HepG2 (cell line): Measurements from ENCODE around the gene SMIM9. TPM values are rescaled to one million over a fixed set of nuclear protein-coding genes. Genes with fewer than 3 reads are reported as not detected.
"Not testable (repeated sequence)": the region's sequence is repeated elsewhere in the genome, so short reads cannot be mapped to it uniquely, and the experiment has no call there.

Experiments used
- ATAC-seq: fragments of 200-7000 bp; cut with Tn5 transposase; 3 replicates; pipeline ENCODE4 v1.9.1; 2020; ENCODE audit warnings: mild to moderate bottlenecking, moderate library complexity
- BruUV-seq: library from RNA; stranded (reverse); fragments of 400-500 nt; replicated peaks from 2 replicates; lab custom pipeline; 2021; lab: Mats Ljungman, UMichigan
- CTCF ChIA-PET: fragments of 300-600 bp; formaldehyde crosslinking; extraction: SDS; loops from one replicate; lab custom pipeline; 2021; ENCODE audit warnings: low total read pairs, inconsistent platforms, low intra/inter-chr PET ratio; lab: Yijun Ruan, JAX
- POLR2A ChIA-PET: fragments of 350-600 bp; sonication (Branson Sonifier 250); formaldehyde crosslinking; loops from one replicate; lab custom pipeline; 2020; ENCODE audit warnings: antibody characterized with exemption, inconsistent platforms; lab: Yijun Ruan, JAX
- DNase-seq: peaks from one replicate; pipeline ENCODE4 v3.0.0-alpha.2; 2015; ENCODE audit warnings: low spot score
- FAIRE-seq: peaks from 3 replicates; lab custom pipeline; 2011; peaks lifted over from hg19 to GRCh38; lab: Jason Lieb, UNC
- H2AFZ ChIP-seq: one replicate; pipeline ENCODE4 v1.6.1; 2011; ENCODE audit warnings: low read length, inconsistent platforms
- H3K27ac ChIP-seq: fragments of 300-600 bp; 3 replicates; pipeline ENCODE4 v1.8.0; 2011; ENCODE audit warnings: mixed run types, mild to moderate bottlenecking, mixed read lengths, low read length, inconsistent platforms; ENCODE audit not compliant: insufficient read depth; ENCODE audit errors: extremely low read length
- H3K27me3 ChIP-seq, 2 experiments: fragments of 200-600 bp in 1 of 2; 2 replicates in 1 of 2; 3 replicates in 1 of 2; pipeline versions ENCODE4 v1.6.0 to v1.8.0; 2011; ENCODE audit warnings: low read length in 2 of 2, mild to moderate bottlenecking in 2 of 2, moderate library complexity in 2 of 2, inconsistent platforms in 1 of 2; ENCODE audit not compliant: insufficient read depth in 2 of 2, control insufficient read depth in 1 of 2
- H3K36me3 ChIP-seq, 2 experiments: fragments of 200-600 bp in 1 of 2; replicated peaks in 1 of 2; 2 replicates in 1 of 2; 3 replicates in 1 of 2; pipeline versions ENCODE4 v1.5.1 to v1.8.0; 2011; ENCODE audit warnings: low read length in 2 of 2, inconsistent platforms in 1 of 2; ENCODE audit not compliant: insufficient read depth in 2 of 2, control insufficient read depth in 1 of 2
- H3K4me1 ChIP-seq: 2 replicates; pipeline ENCODE4 v1.5.1; 2012; ENCODE audit warnings: low read length, inconsistent platforms; ENCODE audit not compliant: insufficient read depth
- H3K4me2 ChIP-seq: 2 replicates; pipeline ENCODE4 v1.6.0; 2011; ENCODE audit warnings: low read depth, low read length, inconsistent platforms
- H3K4me3 ChIP-seq, 3 experiments: fragments of 200-600 bp in 1 of 3; sonication (generic), shearing (Covaris generic) in 1 of 3; replicated peaks in 1 of 3; 2 replicates each; pipeline ENCODE4 v1.5.1; 2011 to 2016; ENCODE audit warnings: low read length in 3 of 3, inconsistent platforms in 2 of 3, low read depth in 2 of 3, mild to moderate bottlenecking in 2 of 3, control low read depth in 1 of 3, mixed read lengths in 1 of 3; ENCODE audit not compliant: insufficient read depth in 1 of 3
- H3K79me2 ChIP-seq: one replicate; pipeline ENCODE4 v1.6.1; 2011; ENCODE audit warnings: low read length, inconsistent platforms; ENCODE audit not compliant: insufficient read depth
- H3K9ac ChIP-seq: 2 replicates; pipeline ENCODE4 v1.6.0; 2011; ENCODE audit warnings: mild to moderate bottlenecking, low read depth, low read length, inconsistent platforms; ENCODE audit not compliant: insufficient read depth
- H3K9me3 ChIP-seq: 2 replicates; pipeline ENCODE4 v1.5.1; 2012; ENCODE audit warnings: mild to moderate bottlenecking, low read length
- H4K20me1 ChIP-seq: 2 replicates; pipeline ENCODE4 v1.6.0; 2011; ENCODE audit warnings: inconsistent platforms, mild to moderate bottlenecking, low read length, moderate library complexity; ENCODE audit not compliant: insufficient read depth
- ZNF12 ChIP-seq: sonication (generic); formaldehyde crosslinking; IDR thresholded peaks from 2 replicates; pipeline ENCODE4 v1.5.0; 2020; ENCODE audit warnings: missing genetic modification reagents
- WGBS: methylation state at CpG from one replicate; pipeline ENCODE4 v1.1.6; 2017; ENCODE audit warnings: low lambda C conversion rate; 5-methylcytosine and 5-hydroxymethylcytosine counted together
- in situ Hi-C: cut with HindIII; loops from 2 replicates; pipeline ENCODE4 v1.10.0; 2017; ENCODE audit warnings: low pct_unique_long_range_greater_than_20kb; ENCODE audit not compliant: extremely low pct_ligation_motif_present
- intact Hi-C: fragments of 100-400 bp; cut with micrococcal nuclease; formaldehyde crosslinking; loops from one replicate; pipeline ENCODE4 v1.10.0; 2022; ENCODE audit not compliant: unreplicated experiment
- polyA plus RNA-seq, 8 experiments: library from polyadenylated mRNA; depleted of rRNA in 3 of 8; stranded (reverse) in 7 of 8; unstranded in 1 of 8; fragments of >200 nt; fragmentation: Illumina TruSeq in 4 of 8; extraction: Trizol in 4 of 8; gene quantifications; 2 replicates each; pipeline versions ENCODE4 v1.2.1 to v1.2.3, GENCODE V29; 2011 to 2016; ENCODE audit warnings: low read depth in 4 of 8, missing spikeins in 1 of 8, mixed read lengths in 1 of 8; ENCODE audit not compliant: insufficient read depth in 1 of 8
- total RNA-seq, 5 experiments: library from RNA; depleted of rRNA; stranded (reverse); fragments of >200 nt; fragmentation: Illumina TruSeq; extraction: Trizol; gene quantifications; 2 replicates each; pipeline ENCODE4 v1.2.3, GENCODE V29; 2016; ENCODE audit warnings: low read depth in 1 of 5
- TF ChIP-seq, protein P1 (sequence below): sonication (generic); formaldehyde crosslinking; IDR thresholded peaks from 2 replicates; pipeline ENCODE4 v1.4.0; 2020; ENCODE audit warnings: missing genetic modification reagents

Gene SMIM9
- total and polyA plus RNA-seq, 2 of the 13 experiments (the other 11 are each of a cell fraction or from before 2014, with no cell fraction given), result not detected

DNA sequence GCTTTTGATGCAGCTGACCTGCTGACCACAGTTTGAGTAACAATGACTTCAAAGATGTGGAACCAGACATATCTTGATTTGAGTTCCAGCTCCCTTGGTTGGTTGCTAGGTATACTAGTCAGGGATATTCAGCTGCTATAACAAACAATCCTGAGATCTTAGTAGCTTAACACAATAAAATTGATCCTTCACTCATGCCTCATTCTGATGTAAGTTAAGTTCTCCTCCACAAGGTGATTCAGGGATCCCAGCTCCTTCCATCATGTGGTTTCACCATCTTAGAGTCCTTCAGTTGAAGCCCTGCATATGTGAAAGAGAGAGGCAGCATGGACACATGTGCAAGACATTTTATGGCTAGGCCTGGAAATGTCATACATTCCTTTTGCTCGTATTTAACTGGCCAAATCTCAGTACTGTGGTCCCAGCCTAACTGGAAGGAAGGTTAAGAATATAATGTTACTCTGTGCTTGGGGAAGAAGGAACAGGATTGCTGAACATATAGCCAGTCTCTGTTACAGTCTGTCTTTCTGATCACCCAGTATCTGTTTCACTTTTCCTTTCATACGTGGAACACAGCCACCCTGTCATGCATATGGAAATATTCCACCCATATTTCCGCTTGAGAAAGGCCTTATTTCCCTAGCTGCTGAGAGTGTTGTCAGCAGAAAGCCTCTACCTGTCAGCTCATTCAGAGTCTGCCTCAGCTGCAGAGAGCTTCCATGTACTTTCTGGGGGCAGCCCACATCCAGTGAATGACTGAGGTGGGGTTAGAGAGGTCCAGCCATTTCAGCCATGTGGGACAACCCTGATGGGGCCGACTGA lies 7.1 kb downstream of the SMIM9 start:
- FAIRE-seq, result no peak
- WGBS, result 52% methylated on average over 3 of the region's 4 CpGs
- H3K36me3 ChIP-seq, result no peaks in the 10 kb centered on the region
- no peak overlapping the region for H2AFZ ChIP-seq
- TF ChIP-seq, protein P1, sequence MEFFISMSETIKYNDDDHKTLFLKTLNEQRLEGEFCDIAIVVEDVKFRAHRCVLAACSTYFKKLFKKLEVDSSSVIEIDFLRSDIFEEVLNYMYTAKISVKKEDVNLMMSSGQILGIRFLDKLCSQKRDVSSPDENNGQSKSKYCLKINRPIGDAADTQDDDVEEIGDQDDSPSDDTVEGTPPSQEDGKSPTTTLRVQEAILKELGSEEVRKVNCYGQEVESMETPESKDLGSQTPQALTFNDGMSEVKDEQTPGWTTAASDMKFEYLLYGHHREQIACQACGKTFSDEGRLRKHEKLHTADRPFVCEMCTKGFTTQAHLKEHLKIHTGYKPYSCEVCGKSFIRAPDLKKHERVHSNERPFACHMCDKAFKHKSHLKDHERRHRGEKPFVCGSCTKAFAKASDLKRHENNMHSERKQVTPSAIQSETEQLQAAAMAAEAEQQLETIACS (CRISPR knock-in tag), result no peak
- TF ChIP-seq ZNF12 (CRISPR knock-in tag), result 0 out of 2 replicates have a peak, but pooled peaks have one; percentile 36
- TF ChIP-seq, all 625 proteins: peak for 1
- in situ Hi-C loops (loop anchor here (25.0 kb wide), 1 partner anchor 240 kb away; the partner anchor contains the start of gene CTAG1A), intact Hi-C loops (no loop called here)
- Histone ChIP-seq H3K9me3 (no peaks in the 10 kb centered on the region), H3K4me2 (no peak overlapping the region), H3K27ac (no peak overlapping the region), H3K27me3 (no peaks in the 10 kb centered on the region), H3K4me3 (no peak overlapping the region), H4K20me1 (no peaks in the 10 kb centered on the region), H3K79me2 (no peaks in the 10 kb centered on the region), H3K4me1 (no peaks in the 10 kb centered on the region), H3K9ac (no peak overlapping the region)
- ChIA-PET POLR2A (no interaction called here), CTCF (no interaction called here)
- BruUV-seq, result no TSS peak
- ATAC-seq, result no peak
- no peak for DNase-seq

DNA sequence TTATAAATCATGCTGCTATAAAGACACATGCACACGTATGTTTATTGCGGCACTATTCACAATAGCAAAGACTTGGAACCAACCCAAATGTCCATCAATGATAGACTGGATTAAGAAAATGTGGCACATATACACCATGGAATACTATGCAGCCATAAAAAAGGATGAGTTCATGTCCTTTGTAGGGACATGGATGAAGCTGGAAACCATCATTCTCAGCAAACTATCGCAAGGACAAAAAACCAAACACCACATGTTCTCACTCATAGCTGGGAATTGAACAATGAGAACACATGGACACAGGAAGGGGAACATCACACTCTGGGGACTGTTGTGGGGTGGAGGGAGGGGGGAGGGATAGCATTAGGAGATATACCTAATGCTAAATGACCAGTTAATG lies 8.9 kb downstream of the SMIM9 start:
- H3K4me3 ChIP-seq, H3K9me3 ChIP-seq, H3K4me1 ChIP-seq, ATAC-seq, H3K27ac ChIP-seq, H3K4me2 ChIP-seq, intact Hi-C loops, H2AFZ ChIP-seq, FAIRE-seq, H4K20me1 ChIP-seq, H3K27me3 ChIP-seq, CTCF ChIA-PET, POLR2A ChIA-PET, H3K9ac ChIP-seq, H3K79me2 ChIP-seq, BruUV-seq, H3K36me3 ChIP-seq, DNase-seq: not testable (repeated sequence)
- 86% methylated on average over 1 of the region's 3 CpGs for WGBS
- in situ Hi-C loops, result loop anchor here (25.0 kb wide), 1 partner anchor 238 kb away; the partner anchor contains the start of gene CTAG1A
